Lower leg skin (tissue), 3 donors: Measurements from ENCODE around the gene COL18A1.

Experiments
- POLR2A ChIP-seq, 2 donors: fragments of 450-650 bp; IDR thresholded peaks; one replicate each; pipeline ENCODE4 v1.6.1; 2016 to 2017; ENCODE audit warnings: antibody characterized with exemption in 2 of 2, mild to moderate bottlenecking in 1 of 2, moderate library complexity in 1 of 2
- TF ChIP-seq, protein P1 (sequence below), 3 donors: fragments of 450-650 bp; IDR thresholded peaks; one replicate each; pipeline ENCODE4 v1.5.1; 2016; ENCODE audit warnings: antibody characterized with exemption in 3 of 3, mild to moderate bottlenecking in 3 of 3, moderate library complexity in 2 of 3

DNA sequence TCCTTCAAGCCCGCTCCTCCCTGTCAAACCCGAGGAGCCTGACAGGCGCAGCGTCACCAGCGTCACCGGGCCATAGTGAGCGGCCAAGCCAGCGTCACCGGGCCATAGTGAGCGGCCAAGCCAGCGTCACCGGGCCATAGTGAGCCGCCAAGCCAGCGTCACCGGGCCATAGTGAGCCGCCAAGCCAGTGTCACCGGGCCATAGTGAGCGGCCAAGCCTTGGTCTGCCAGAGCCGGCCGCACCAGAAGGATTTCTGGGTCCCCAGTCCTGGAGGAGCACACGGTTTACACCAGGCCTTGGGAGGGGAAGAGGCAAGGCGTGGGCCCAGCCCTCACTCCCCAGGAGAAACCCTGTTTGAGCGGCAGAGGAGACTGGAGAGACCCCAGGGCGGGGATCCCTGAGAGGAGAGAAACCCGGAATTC lies 39.8 kb upstream of the COL18A1 start:
- TF ChIP-seq, protein P1, sequence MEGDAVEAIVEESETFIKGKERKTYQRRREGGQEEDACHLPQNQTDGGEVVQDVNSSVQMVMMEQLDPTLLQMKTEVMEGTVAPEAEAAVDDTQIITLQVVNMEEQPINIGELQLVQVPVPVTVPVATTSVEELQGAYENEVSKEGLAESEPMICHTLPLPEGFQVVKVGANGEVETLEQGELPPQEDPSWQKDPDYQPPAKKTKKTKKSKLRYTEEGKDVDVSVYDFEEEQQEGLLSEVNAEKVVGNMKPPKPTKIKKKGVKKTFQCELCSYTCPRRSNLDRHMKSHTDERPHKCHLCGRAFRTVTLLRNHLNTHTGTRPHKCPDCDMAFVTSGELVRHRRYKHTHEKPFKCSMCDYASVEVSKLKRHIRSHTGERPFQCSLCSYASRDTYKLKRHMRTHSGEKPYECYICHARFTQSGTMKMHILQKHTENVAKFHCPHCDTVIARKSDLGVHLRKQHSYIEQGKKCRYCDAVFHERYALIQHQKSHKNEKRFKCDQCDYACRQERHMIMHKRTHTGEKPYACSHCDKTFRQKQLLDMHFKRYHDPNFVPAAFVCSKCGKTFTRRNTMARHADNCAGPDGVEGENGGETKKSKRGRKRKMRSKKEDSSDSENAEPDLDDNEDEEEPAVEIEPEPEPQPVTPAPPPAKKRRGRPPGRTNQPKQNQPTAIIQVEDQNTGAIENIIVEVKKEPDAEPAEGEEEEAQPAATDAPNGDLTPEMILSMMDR (IDR thresholded peaks at IDR 0.05): no peak
- no peak for TF ChIP-seq POLR2A (IDR thresholded peaks at IDR 0.05)
